ENCODE results near the gene PSME4. TPM values are rescaled to one million over a fixed set of nuclear protein-coding genes. Genes with fewer than 3 reads are reported as not detected.

The PSME4 gene
- total RNA-seq, 2 donors from 2014 or later, result 64.5 to 80.4 TPM

Other genes with a start within 250 kb of the PSME4 start
- gene CHAC2, start 203.2 kb downstream of the PSME4 start, total RNA-seq, result under 1 TPM; 0.42 to 0.76 TPM
- 10 to 100 TPM; 26.0 to 29.1 TPM for gene ASB3, start 184.0 kb downstream of the PSME4 start, total RNA-seq
- gene ERLEC1, start 183.9 kb downstream of the PSME4 start, total RNA-seq, result 10 to 100 TPM; 16.6 to 17.8 TPM
- gene GPR75, start 111.0 kb downstream of the PSME4 start, total RNA-seq, result 1 to 10 TPM; 1.8 to 2.7 TPM
- gene ACYP2, start 144.6 kb upstream of the PSME4 start, total RNA-seq, result 10 to 100 TPM in 1 of 2 donors, 1 to 10 TPM in 1; 9.8 to 10.3 TPM

Measured in T-helper 17 cell (primary cell).